Endothelial cell of umbilical vein (primary cell): ENCODE data around the gene GUCD1. TPM values are rescaled to one million over a fixed set of nuclear protein-coding genes. Genes with fewer than 3 reads are reported as not detected.

Source experiments
- BruUV-seq: library from RNA; stranded (reverse); fragments of 400-500 nt; replicated peaks from 2 replicates; lab custom pipeline; 2021; lab: Mats Ljungman, UMichigan
- CTCF ChIA-PET: fragments of 300-600, 350-600 bp; sonication (Branson Sonifier 250); formaldehyde crosslinking; loops from one replicate; lab custom pipeline; 2021; ENCODE audit warnings: antibody characterized with exemption, inconsistent platforms; lab: Charles Lee
- POLR2A ChIA-PET: fragments of 300-600, 350-600 bp; sonication (Branson Sonifier 250); formaldehyde crosslinking; loops from one replicate; lab custom pipeline; 2021; ENCODE audit warnings: antibody characterized with exemption, inconsistent platforms; lab: Charles Lee
- DNase-seq: peaks from one replicate; pipeline ENCODE4 v3.0.0-alpha.2; 2011; ENCODE audit warnings: low read depth, low spot score
- FAIRE-seq: peaks from 2 replicates; lab custom pipeline; 2011; peaks lifted over from hg19 to GRCh38; lab: Jason Lieb, UNC
- H2AFZ ChIP-seq: 2 replicates; pipeline ENCODE4 v1.6.0; 2012; ENCODE audit warnings: low read depth, low read length, control low read depth, inconsistent platforms
- H3K27ac ChIP-seq: 2 replicates; pipeline ENCODE4 v1.5.1; 2011; ENCODE audit warnings: low read depth, mild to moderate bottlenecking, control low read depth, low read length, moderate library complexity; ENCODE audit not compliant: insufficient read depth
- H3K27me3 ChIP-seq, 2 experiments: 2 replicates each; pipeline versions ENCODE4 v1.6.0 to v1.6.1; 2011; ENCODE audit warnings: low read length in 2 of 2, mixed read lengths in 1 of 2; ENCODE audit not compliant: control insufficient read depth in 2 of 2, insufficient read depth in 2 of 2
- H3K36me3 ChIP-seq, 2 experiments: 2 replicates in 1 of 2; 3 replicates in 1 of 2; pipeline ENCODE4 v1.5.1; 2011; ENCODE audit warnings: low read length in 2 of 2, mild to moderate bottlenecking in 1 of 2, moderate library complexity in 1 of 2; ENCODE audit not compliant: control insufficient read depth in 2 of 2, insufficient read depth in 2 of 2; ENCODE audit errors: extremely low read depth in 1 of 2
- H3K4me1 ChIP-seq: 3 replicates; pipeline ENCODE4 v1.5.1; 2011; ENCODE audit warnings: mild to moderate bottlenecking, low read length; ENCODE audit not compliant: control insufficient read depth, insufficient read depth; ENCODE audit errors: extremely low read depth
- H3K4me2 ChIP-seq: 2 replicates; pipeline ENCODE4 v1.6.1; 2011; ENCODE audit warnings: low read length, control low read depth, mixed read lengths; ENCODE audit not compliant: insufficient read depth
- H3K4me3 ChIP-seq, 3 experiments: fragments of 200-600 bp in 1 of 3; sonication (generic), shearing (Covaris generic) in 1 of 3; replicated peaks in 1 of 3; 2 replicates each; pipeline ENCODE4 v1.5.1; 2011 to 2016; ENCODE audit warnings: control low read depth in 3 of 3, low read length in 3 of 3, mild to moderate bottlenecking in 2 of 3, inconsistent platforms in 1 of 3, low read depth in 1 of 3, moderate library complexity in 1 of 3; ENCODE audit not compliant: insufficient read depth in 1 of 3
- H3K79me2 ChIP-seq: 2 replicates; pipeline ENCODE4 v1.6.0; 2012; ENCODE audit warnings: low read length, inconsistent platforms; ENCODE audit not compliant: control insufficient read depth, insufficient read depth
- H3K9ac ChIP-seq: replicated peaks from 2 replicates; pipeline ENCODE3; 2011; ENCODE audit warnings: low read length, control low read depth; ENCODE audit not compliant: insufficient read depth; ENCODE audit errors: extremely low read depth
- H3K9me1 ChIP-seq: replicated peaks from 3 replicates; pipeline ENCODE4 v1.6.0; 2011; ENCODE audit warnings: mild to moderate bottlenecking, low read length; ENCODE audit not compliant: control insufficient read depth, insufficient read depth; ENCODE audit errors: extremely low read depth
- H3K9me3 ChIP-seq: replicated peaks from 2 replicates; pipeline ENCODE4 v1.5.1; 2012; ENCODE audit warnings: low read length, inconsistent platforms; ENCODE audit not compliant: control insufficient read depth, insufficient read depth
- H4K20me1 ChIP-seq: replicated peaks from 2 replicates; pipeline ENCODE3; 2011; ENCODE audit warnings: mild to moderate bottlenecking, low read length; ENCODE audit not compliant: control insufficient read depth, insufficient read depth; ENCODE audit errors: extremely low read depth
- CTCF ChIP-seq, 2 donors: IDR thresholded peaks; 1 replicate in 1 of 2; 2 replicates in 1 of 2; pipeline ENCODE4 v1.5.1; 2011; ENCODE audit warnings: low read length in 2 of 2, mild to moderate bottlenecking in 2 of 2, moderate library complexity in 2 of 2, control low read depth in 1 of 2, inconsistent platforms in 1 of 2, low read depth in 1 of 2; ENCODE audit not compliant: insufficient read depth in 1 of 2; ENCODE audit errors: extremely low read depth in 1 of 2
- EZH2 ChIP-seq: IDR thresholded peaks from 2 replicates; pipeline ENCODE4 v1.6.1; 2012; ENCODE audit warnings: borderline replicate concordance, low read depth, mild to moderate bottlenecking, moderate library complexity, low read length, inconsistent platforms; ENCODE audit not compliant: severe bottlenecking
- FOS ChIP-seq: IDR thresholded peaks from 2 replicates; pipeline ENCODE4 v1.6.1; 2011; ENCODE audit warnings: mild to moderate bottlenecking, low read length, moderate library complexity, borderline replicate concordance; ENCODE audit not compliant: insufficient read depth
- GATA2 ChIP-seq: IDR thresholded peaks from 2 replicates; pipeline ENCODE4 v1.7.0; 2011; ENCODE audit warnings: low read depth, mild to moderate bottlenecking, moderate library complexity, mixed read lengths, low read length; ENCODE audit not compliant: insufficient read length, insufficient read depth
- JUN ChIP-seq: IDR thresholded peaks from 2 replicates; pipeline ENCODE4 v1.6.1; 2011; ENCODE audit warnings: borderline replicate concordance, low read depth; ENCODE audit not compliant: insufficient read length, insufficient read depth
- MYC ChIP-seq: IDR thresholded peaks from one replicate; pipeline ENCODE4 v1.6.1; 2011; ENCODE audit warnings: mild to moderate bottlenecking, low read depth, low read length
- POLR2A ChIP-seq: IDR thresholded peaks from 2 replicates; pipeline ENCODE4 v1.6.1; 2012; ENCODE audit warnings: low read depth, mild to moderate bottlenecking, control low read depth, low read length
- POLR2AphosphoS5 ChIP-seq: IDR thresholded peaks from 2 replicates; pipeline ENCODE4 v1.6.1; 2012; ENCODE audit warnings: low read depth, mild to moderate bottlenecking, control low read depth, low read length, moderate library complexity; ENCODE audit not compliant: insufficient read depth
- dilution Hi-C: fragments of 300-500 bp; cut with MboI; formaldehyde crosslinking; loops from one replicate; pipeline ENCODE4 v1.15.0; 2019; ENCODE audit warnings: low sequenced_read_pairs; ENCODE audit not compliant: extremely low pct_ligation_motif_present
- intact Hi-C: fragments of 100-400 bp; cut with micrococcal nuclease; formaldehyde crosslinking; loops from one replicate; pipeline ENCODE4 v1.10.0; 2022
- polyA plus RNA-seq, 4 experiments: library from polyadenylated mRNA; depleted of rRNA in 3 of 4; stranded (reverse) in 3 of 4; unstranded in 1 of 4; fragments of >200 nt; gene quantifications; 2 replicates each; pipeline versions ENCODE4 v1.2.1 to v1.2.3, GENCODE V29; 2011 to 2012; ENCODE audit warnings: missing spikeins in 1 of 4
- total RNA-seq: library from RNA; stranded (reverse); gene quantifications from 2 replicates; pipeline ENCODE4 v1.2.3, GENCODE V29; 2021
- TF ChIP-seq, protein P1 (sequence below): IDR thresholded peaks from 2 replicates; pipeline ENCODE4 v1.6.1; 2011; ENCODE audit not compliant: insufficient read depth, insufficient read length

GUCD1 gene
- total and polyA plus RNA-seq, 2 donors (not counting 3 experiments of a cell fraction or from before 2014, with no cell fraction given), result 116 to 138 TPM

DNA sequence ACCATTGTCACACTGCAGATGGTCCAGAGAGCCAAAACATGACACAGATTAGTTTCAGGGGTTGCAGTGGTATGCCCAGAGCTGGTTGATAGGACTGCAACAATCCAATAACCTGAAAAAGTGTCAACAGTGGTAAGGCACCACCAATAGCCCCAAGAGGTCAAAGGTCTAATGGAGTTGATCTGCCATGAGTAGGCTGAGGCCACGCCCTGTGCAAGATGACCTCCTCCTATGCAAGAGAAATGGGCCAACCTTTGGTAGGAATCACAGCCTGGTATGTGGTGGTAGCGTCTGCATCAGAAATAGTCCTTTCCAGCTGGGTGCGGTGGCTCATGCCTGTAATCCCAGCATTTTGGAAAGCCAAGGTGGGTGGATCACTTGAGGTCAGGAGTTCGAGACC, 19.6 kb downstream of the GUCD1 start:
- TF ChIP-seq CTCF (IDR thresholded peaks at IDR 0.05; ENCODE audit: extremely low read depth in 1 of 2, insufficient read depth in 1 of 2, low read depth in 1 of 2, low read length in 2 of 2), result no peak
- TF ChIP-seq POLR2A, result no peak
- TF ChIP-seq, protein P1, sequence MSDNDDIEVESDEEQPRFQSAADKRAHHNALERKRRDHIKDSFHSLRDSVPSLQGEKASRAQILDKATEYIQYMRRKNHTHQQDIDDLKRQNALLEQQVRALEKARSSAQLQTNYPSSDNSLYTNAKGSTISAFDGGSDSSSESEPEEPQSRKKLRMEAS, result no peak
- TF ChIP-seq POLR2AphosphoS5, result no peak
- TF ChIP-seq EZH2, result no peak
- no peak for TF ChIP-seq JUN
- TF ChIP-seq GATA2, result no peak
- no peak for TF ChIP-seq MYC
- TF ChIP-seq FOS, result no peak
- DNase-seq (no peak), FAIRE-seq (no peak)
- H3K4me1 ChIP-seq, result no peaks in the 10 kb centered on the region
- dilution Hi-C loops (no loop called here), intact Hi-C loops (no loop called here)
- ChIA-PET POLR2A (no interaction called here), CTCF (interaction anchor here (1.0 to 1.1 kb wide), 2 partner anchors 9 to 12 kb away, joined by 3 to 4 read pairs; no protein-coding TSS in a partner anchor)
- peaks cover 0 to 2% of the 10 kb centered on the region in 2 experiments for H3K36me3 ChIP-seq
- H4K20me1 ChIP-seq, result no peaks in the 10 kb centered on the region
- no peak overlapping the region for H3K4me3 ChIP-seq
- no peaks in the 10 kb centered on the region for H3K9me1 ChIP-seq
- no peak overlapping the region for H3K27ac ChIP-seq
- H3K27me3 ChIP-seq, result peaks cover 0 to 3% of the 10 kb centered on the region in 2 experiments
- BruUV-seq, result no TSS peak
- H3K9me3 ChIP-seq, result no peaks in the 10 kb centered on the region
- no peaks in the 10 kb centered on the region for H3K79me2 ChIP-seq
- no peak overlapping the region for H2AFZ ChIP-seq
- no peak overlapping the region for H3K4me2 ChIP-seq
- no peak overlapping the region for H3K9ac ChIP-seq
